Suppressor macrophage treated with lipopolysaccharide for 4 hours (primary cell): ENCODE results near the gene CD320.
"Not testable (repeated sequence)": the region's sequence is repeated elsewhere in the genome, so short reads cannot be mapped to it uniquely, and the experiment has no call there.

Source experiments
- DNase-seq: peaks from one replicate; pipeline ENCODE4 v3.0.0-alpha.2; 2020

CD320 gene

DNA sequence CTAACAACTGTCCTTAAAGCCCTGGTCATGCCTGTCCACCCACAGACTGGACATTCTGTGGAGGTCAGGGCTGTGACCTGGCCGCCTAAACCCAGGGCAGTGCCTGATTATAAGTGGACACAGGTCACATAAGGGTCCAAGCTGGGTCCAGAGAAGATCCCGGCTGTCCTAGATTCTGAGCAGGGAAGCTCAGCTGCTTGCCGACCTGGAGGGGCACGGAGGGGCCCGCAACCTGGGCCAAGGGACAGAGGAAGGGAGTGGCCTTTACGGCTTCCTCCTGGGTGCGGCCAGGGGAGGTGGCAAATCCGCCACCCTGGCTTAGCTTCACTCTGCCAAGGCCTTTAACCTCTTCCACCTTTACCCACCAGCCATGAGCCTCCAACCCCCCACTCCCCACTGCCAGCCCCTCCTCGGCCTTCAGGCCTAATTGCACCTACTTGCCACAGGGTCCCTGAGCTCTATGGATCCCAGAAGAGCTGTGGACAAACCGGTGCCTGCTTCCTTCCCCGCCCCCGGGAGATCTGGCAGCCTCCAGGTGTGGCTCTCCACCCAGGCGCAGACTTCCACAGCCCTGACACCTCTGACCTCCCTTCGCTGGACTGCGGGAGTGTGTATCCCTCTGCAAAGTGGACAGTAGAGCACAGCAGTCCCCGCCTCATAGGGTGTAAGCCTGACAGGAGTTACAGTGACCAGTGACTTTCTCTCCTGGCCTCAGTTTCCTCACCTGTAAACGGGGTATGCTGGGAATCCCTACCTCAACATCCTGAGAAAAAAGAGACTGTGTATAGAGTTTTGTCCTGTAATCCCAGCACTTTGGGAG lies 1.7 kb downstream of the CD320 start:
- DNase-seq = no peak

DNA sequence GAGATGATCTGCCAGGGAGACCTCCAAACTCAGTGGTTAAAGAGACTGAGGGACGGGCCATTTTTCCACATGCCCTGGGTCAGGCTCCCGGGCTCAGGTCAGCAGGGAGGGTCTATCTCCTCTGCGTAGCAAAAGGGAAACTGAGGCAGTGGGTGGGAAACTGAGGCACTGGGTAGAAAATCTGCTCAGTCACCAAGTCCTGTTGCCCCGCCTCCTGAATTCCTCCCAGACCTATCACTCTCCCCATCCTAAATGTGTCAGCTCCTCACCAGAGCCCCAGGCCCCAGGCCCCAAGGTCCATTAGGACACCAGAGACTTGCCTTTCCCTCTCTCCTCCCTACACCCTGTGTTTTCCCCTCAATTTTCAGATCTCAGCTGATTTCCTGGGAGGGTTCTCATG lies 2.4 kb downstream of the CD320 start:
- DNase-seq = no peak

DNA sequence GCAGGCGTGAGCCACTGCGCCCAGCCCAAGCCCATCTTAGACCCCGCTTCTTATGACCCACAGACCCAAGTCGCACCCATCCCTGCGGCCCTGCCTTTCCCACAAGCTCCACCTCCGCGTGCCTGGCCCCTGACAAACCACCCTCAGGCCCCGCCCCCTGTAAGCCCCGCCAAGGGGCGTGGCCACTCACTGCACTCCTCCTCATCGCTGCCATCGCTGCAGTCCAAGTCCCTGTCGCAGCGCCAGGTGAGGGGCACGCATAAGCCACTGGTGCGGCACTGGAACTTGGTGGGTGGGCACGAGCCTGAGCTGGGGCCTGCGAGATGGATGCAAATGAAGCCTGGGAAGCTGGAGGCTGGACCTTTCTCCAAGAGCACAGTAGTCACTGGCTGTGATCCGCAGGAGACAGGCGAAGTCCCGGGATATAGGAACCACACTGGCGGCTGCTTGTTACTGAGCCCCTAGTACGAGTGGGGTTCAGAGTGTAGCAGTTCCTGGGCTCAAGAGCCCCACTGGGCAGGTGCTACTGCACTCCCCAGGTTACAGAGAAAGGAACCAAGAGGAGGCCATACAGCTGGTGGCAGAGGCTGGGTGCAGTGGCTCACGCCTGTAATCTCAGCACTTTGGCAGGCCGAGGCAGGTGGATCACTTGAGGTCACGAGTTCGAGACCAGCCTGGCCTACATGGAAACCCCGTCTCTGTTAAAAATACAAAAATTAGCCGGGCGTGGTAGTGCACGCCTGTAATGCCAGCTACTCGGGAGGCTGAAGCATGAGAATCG lies 3.1 kb downstream of the CD320 start:
- DNase-seq = no peak

DNA sequence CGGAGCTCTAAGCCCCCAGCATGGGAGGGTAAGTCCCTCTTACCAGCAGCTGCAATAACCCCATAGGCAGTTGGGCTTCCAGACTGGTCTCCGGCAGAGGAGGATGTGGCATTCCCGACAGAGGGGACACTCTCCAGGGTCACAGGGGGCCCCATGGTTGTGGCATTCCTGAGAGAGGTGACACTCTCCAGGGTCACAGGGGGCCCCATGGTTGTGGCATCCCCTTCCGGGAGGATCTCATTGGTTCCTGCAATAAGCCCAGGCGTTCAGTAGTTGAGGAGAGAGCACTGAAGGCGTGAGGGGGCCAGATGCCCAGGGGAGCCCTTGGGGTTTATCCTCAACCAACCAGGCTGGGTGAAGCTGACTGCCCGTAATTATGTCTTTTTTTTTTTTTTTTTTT lies 5.4 kb downstream of the CD320 start:
- DNase-seq = no peak

DNA sequence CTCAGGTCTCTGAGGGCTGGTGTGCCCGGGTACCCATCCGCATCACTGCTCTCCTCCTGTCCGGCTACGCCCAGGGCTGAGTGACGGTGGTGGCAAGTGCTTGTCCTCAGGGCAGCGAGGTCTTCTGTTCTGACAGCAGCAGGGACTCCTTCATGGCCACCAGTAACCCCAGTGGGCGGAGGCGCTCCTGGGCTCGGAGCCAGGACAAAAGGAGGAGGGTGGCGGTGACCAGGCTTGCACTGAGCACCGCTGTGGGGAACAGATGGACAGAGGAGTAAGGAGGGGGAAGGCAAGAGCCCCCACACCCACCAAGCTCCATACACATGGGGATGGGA lies 5.8 kb downstream of the CD320 start:
- no peak for DNase-seq

DNA sequence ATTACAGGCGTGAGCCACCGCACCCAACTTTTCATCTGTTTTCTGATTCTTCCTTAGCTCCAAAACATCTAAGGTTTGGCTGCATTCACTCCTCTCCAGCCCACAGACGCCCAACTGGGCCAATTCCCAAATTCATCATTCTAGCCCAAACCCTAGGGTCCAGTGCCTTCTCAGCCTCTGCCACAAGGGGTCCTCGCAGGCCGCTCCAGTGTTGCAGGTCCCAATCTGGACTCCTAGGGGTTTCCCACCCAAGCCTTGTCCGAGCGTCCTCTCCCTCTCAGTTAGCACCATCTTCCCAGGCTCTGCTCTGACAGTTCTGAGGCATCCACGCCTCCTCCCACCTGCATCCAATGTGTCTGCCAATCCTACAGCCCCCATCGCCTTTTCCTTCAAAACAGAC lies 16.8 kb downstream of the CD320 start:
- DNase-seq = not testable (repeated sequence)

DNA sequence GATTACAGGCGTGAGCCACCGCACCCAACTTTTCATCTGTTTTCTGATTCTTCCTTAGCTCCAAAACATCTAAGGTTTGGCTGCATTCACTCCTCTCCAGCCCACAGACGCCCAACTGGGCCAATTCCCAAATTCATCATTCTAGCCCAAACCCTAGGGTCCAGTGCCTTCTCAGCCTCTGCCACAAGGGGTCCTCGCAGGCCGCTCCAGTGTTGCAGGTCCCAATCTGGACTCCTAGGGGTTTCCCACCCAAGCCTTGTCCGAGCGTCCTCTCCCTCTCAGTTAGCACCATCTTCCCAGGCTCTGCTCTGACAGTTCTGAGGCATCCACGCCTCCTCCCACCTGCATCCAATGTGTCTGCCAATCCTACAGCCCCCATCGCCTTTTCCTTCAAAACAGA lies 31.6 kb downstream of the CD320 start:
- not testable (repeated sequence) for DNase-seq

DNA sequence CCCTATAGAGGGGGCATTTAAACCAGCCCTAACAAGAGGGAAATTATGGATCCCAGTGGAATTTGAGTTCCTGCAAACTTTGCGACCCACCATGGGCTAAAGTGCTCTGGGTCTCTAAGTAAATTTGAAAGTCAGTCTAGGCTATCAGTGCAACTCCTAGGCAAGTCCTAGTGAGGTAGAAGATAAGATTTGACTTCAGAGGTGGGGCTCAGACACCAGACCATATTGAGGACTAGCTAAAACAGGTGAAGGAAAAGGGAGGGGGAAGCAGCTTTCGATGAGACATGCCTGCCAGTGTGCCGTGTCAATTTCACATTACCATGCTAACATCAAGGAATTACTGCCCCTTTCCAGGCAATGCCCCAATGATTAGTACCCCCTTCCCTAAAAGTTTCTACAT lies 38.4 kb downstream of the CD320 start:
- DNase-seq = no peak

DNA sequence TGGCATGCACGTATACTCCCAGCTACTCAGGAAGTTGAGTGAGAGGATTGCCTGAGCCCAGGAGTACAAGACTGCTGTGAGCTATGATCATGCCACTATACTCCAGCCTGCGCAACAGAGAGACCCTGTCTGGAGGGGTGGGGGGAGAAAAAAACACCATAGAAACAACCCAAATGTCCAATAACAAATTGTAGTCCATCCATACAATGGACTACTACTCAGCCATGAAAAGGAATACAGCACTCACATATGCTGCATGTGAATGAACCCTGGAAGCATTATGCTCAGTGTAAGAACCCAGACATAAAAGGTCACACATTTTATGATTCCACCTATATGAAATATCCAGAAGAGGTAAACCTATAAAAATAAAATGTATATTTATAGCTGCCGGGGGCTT lies 42.3 kb downstream of the CD320 start:
- no peak for DNase-seq

DNA sequence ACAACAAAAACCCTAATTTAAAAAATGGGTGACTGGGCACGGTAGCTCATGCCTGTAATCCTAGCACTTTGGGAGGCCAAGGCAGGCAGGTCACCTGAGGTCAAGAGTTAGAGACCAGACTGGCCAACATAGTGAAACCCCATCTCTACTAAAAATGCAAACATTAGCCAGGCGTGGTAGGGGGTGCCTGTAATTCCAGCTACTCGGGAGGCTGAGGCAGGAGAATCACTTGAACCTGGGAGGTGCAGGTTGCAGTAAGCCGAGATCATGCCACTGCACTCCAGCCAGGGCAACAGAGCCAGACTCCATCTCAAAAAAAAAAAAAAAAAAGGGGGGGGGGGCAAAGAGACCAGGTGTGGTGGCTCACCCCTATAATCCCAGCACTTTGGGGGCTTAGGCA lies 43.9 kb downstream of the CD320 start:
- not testable (repeated sequence) for DNase-seq

DNA sequence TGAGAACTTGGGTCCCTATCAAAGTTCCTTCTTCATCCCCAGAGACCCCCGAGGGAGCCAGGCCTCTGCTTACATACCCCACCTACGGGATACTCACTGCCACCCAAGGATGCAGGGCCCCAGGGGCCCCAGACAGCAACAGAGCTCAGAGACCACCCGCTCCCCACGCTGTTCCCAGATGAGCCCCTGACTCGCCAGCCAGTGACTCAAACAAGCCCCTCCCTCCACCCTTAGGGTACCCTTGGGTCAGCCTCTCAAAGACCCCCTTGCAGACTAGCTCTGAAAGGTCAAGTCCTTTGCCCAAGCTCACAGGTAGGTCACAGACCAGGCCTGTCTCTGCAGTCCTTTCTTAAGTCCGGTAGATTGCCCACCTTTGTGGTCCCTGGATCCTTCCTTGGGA lies 45.7 kb downstream of the CD320 start:
- DNase-seq = no peak

DNA sequence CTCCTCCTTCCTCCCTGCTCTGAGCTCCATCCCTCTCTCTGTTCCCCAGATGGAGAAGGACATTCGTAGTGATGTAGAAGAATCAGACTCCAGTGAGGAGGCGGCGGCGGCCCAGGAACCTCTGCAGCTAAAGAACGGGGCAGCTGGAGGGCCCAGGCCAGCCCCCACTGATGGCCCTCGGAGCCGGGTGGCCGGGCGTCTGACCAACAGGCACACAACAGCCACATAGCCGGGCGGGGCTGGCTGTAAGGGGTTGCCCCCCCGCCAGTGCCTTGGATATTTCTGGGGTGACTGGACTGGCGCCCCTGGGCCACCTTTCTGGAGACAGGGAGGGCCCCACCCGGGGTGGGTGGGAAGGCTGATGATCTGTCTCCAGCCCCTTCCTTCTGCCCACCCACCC lies 46.3 kb downstream of the CD320 start:
- no peak for DNase-seq

DNA sequence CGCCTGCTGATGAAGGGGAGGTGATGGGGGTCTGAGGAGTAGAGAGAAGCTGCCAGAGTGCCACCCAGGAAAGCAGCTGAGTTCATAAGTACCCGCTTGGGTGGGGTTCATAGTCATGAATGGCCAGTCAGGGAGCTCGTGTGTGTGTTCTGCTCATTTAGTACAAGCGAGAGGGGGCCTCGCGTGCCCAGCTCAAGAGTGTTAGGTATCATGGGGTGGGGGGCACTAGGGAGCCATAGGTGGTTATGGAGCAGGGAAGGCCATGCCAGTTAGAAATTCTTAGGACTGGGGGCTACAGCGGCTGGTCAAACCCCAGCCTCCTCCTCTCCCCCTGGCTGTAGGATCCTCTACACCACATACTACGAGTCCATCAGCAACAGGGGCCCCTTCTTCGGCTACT lies 46.8 kb downstream of the CD320 start:
- DNase-seq = no peak

DNA sequence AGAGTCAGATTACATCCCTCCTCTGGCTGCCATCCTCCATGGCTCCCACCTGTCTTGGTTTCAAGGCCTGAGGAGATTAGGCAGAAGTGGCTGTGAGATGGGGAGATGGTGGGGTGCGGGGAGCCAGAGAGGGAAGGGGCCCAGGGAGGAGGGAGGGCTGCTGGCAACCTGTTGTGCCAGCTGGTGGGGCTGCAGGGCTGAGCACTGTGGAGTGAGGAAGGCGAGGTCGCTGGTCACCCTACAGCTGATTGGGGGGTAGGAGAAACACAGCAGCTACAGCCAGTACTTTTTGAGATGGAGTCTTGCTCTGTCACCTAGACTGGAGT lies 48.3 kb downstream of the CD320 start:
- DNase-seq = no peak

DNA sequence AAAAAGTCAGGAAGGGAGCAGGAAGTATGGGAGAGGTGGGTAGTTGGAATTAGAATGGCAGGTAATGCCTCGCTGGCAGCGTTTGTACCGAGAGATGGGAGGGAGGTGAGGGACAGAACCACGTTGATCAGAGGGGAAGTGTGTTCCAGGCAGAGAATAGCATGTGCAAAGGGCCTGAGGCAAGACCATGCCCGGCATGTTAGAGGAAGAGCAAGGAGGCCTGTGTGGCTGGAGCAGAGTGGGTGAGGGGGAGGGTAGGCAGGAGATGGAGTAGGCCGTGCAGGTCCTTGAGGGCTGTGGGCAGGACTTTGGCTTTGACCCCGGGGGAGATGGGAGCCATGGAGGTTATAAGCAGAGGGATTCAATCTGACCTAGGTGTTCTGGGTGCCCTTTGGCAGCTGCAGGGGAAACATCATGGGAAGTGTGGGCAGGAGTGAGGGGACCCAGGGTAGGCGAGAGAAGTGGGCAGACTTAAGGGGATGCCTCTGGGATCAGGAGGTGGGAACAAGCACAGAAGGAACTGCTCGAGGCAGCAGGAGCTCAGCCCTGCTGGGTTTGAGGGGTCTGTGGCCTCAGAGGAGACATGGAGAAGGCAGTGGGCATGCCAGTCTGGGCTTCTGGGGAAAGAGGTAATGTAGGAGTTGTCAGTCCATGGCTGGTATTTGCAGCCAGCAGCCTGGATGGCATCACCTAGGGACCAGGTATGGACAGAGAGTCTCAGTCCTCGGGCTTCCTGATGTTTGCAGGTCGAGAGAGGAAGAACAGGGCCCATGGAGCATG lies 48.8 kb downstream of the CD320 start:
- no peak for DNase-seq

DNA sequence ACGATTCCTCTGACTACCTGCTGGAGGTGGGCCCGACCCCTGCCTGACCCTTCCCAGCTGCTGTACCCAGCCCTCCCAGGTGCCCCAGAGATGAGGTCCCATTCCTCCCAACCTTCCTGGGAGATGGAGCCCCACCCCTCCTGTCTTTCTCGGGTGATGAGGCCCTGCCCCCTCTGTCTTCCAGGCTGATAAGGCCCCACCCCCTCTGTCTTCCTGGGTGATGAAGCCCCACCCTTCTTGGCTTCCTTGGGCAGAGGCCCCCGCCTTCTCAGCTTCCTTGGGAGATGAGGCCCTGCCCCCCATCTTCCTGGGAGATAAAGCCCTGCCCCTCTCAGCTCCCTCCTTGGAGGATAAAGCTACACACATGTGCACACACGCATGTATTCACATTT lies 51.1 kb downstream of the CD320 start:
- DNase-seq = no peak

DNA sequence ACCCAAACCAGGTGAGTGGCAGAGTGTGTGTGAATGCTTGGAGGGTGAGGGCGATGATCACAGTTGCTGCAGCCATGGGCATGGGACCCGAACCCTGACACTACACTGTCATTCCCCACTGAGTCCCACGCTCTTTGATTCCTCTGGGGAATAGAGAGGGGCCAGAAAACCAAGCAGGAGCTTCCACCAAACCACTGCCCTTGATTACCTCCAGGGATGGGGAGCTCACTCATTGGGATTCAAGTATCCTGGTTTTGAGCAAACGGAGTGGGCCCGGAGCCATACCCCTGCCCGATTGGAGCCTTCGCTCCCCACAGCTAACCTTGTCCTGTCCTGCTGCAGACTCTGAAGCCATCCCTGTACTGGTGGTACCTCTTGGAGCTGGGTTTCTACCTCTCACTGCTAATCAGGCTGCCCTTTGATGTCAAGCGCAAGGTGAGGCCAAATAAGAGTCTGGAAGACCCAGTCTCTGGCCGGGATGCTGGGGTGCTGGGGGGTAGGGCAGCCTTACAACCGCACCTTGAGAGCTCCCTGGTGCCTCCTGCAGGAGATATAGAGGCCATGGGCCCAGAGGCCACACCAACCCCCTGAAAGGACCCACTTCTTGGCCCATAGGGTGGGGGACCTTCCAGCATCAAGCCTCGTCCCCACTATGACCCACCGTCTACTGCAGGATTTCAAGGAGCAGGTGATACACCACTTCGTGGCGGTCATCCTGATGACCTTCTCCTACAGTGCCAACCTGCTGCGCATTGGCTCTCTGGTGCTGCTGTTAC lies 51.7 kb downstream of the CD320 start:
- DNase-seq = no peak

DNA sequence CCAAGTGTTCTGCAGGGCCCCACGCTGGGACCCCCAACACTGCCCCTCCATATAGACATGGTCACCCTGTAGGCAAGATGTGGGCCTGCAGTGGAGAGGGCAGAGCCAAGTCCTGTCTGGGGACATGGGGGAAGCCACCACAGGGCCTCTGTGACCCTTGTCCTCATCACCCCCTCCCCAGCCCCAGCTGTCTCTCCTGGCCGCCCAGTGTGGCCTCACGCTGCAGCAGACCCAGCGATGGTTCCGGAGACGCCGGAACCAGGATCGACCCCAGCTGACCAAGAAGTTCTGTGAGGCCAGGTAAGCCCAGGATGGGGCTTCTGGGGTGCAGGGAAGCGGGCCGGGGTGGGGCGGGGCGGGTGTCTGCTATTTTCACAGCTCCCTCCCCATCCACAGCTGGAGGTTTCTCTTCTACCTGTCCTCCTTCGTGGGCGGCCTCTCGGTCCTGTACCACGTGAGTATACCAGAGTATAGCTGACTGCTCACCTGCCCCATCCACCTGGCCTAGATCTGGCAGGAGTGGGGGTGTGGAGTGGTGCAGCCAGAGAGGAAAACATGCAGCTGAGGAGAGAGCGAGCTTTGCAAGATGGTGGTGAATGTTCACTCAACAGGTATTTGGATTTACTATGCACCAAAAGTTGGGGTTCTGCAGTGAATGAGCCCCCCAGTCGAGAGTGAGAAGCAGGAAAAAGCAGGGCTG lies 52.6 kb downstream of the CD320 start:
- no peak for DNase-seq

DNA sequence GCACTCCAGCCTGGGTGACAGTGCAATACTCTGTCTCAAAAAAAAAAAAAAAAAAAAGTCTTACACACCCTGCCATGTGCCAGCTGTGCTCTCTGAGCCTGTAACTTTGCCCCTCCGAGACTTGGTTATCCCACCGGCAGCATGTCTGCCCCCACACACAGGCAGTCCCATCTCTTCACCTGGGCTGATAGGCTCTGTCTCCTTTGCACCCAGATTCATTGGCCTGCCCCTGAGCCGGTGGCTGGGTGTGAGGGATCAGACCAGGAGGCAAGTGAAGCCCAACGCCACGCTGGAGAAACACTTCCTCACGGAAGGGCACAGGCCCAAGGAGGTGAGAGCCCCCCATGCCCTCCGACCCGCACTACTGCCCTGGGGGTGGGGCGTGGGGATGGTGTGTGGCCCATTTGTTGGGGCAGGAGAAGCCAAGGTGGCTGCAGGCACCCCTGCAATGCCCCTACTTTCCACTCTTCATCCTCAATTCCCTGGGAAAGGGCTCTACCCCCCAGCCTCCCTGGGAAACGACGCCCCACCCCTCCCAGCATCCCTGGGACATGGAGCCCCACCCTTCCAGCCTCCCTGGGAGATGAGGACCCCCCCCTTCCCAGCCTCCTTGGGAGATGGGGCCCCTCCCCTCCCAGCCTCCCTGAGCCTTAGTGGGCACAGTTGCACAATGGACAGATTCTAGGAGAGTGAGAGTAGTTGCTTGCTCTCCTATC lies 53.7 kb downstream of the CD320 start:
- no peak for DNase-seq

DNA sequence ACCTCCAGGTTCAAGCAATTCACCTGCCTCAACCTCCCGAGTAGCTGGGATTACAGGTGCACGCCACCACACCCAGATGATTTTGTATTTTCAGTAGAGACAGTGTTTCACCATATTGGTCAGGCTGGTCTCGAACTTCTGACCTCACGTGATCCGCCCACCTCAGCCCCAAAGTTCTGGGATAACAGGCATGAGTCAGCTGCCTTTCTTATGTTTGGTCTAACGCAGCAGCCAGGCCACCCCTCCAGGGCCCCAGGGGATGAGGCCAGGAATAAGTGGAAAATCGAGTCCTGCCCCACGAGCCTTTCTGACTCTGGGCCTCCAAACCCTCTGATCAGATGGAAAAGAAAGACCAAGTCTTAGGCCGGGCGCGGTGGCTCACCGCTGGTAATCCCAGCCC lies 54.5 kb downstream of the CD320 start:
- no peak for DNase-seq

DNA sequence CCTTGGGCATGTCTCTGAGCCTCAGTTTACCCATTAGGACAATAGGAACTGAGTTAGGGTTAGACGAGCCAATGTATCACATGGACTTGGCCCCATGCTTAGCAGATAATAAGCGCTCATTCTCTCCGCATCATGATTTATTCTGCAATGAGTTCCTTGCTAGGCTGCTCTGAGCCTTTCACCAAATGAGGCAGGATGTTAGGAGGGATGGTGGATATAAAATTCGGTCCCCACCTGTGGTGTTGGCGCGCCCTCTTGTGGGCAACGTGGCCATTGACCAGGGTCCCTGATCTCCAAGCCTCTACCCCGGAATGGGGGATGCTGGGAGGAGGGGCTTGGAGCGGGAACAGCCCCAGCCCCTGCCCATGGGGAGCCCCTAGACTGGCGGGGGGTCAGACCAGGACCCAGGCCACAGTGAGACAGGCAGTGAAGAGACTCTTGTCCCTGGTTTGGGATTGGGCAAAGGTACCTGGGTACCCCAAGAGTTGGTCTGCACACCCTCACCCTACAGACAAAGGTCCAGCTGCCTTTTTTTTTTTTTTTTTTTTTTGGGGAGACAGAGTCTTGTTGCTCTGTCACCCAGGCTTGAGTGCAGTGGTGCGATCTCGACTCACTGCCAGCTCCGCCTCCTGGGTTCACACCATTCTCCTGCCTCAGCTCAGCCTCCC lies 55.1 kb downstream of the CD320 start:
- peak; percentile 86 for DNase-seq
